ENCODE data around the gene TEDC1. TPM values are rescaled to one million over a fixed set of nuclear protein-coding genes. Genes with fewer than 3 reads are reported as not detected.
A peak's percentile ranks its signal among the peaks of the same experiment; 100 is the strongest.

Gene TEDC1
- polyA plus RNA-seq, 1 donor (not counting 4 experiments of a cell fraction or from before 2014, with no cell fraction given), result 5.0 TPM

- H3K79me2 ChIP-seq (ENCODE audit: control insufficient read depth, insufficient read depth, low read length), result no peaks in the 10 kb centered on the region
- H3K4me2 ChIP-seq (ENCODE audit: control insufficient read depth, extremely low read depth, insufficient read depth, low read depth, low read length), result peak overlapping the region; percentile 54
- H4K20me1 ChIP-seq (ENCODE audit: control insufficient read depth, extremely low read depth, insufficient read depth, low read length), result no peaks in the 10 kb centered on the region
- DNase-seq (ENCODE audit: low read depth, low spot score) (no peak), FAIRE-seq (no peak)
- H2AFZ ChIP-seq (ENCODE audit: control insufficient read depth, low read length), result no peak overlapping the region
- no peak overlapping the region for H3K27ac ChIP-seq (ENCODE audit: control insufficient read depth, insufficient read depth, low read length)
- H3K4me1 ChIP-seq (ENCODE audit: control insufficient read depth, extremely low read depth, insufficient read depth, low read length), result peaks cover 7% of the 10 kb centered on the region
- no peaks in the 10 kb centered on the region for H3K36me3 ChIP-seq (ENCODE audit: control insufficient read depth in 2 of 2, extremely low read depth in 1 of 2, insufficient read depth in 2 of 2, low read length in 2 of 2)
- dilution Hi-C loops (cut with MboI; ENCODE audit: extremely low pct_ligation_motif_present, low sequenced_read_pairs), result no loop called here
- no peaks in the 10 kb centered on the region for H3K9me1 ChIP-seq (ENCODE audit: control insufficient read depth, extremely low read depth, insufficient read depth, low read length)
- TF ChIP-seq EZH2 (IDR thresholded peaks at IDR 0.05; ENCODE audit: low read length), result no peak
- no peak for TF ChIP-seq CTCF (optimal IDR thresholded peaks at IDR 0.05 in 1 of 3, IDR thresholded peaks at IDR 0.05 in 1 of 3, conservative IDR thresholded peaks at IDR 0.05 in 1 of 3; ENCODE audit: extremely low read depth in 1 of 3, insufficient read depth in 2 of 3, low read length in 3 of 3)
- no peak overlapping the region for H3K4me3 ChIP-seq (ENCODE audit: control insufficient read depth in 2 of 3, extremely low read depth in 1 of 3, insufficient read depth in 2 of 3, low read depth in 1 of 3, low read length in 3 of 3)
- H3K27me3 ChIP-seq (ENCODE audit: control insufficient read depth, extremely low read depth, insufficient read depth, low read length), result peaks cover 49% of the 10 kb centered on the region
- no peak overlapping the region for H3K9ac ChIP-seq (ENCODE audit: control insufficient read depth, extremely low read depth, insufficient read depth, low read length)
- H3K9me3 ChIP-seq (ENCODE audit: control insufficient read depth, low read depth, low read length), result no peaks in the 10 kb centered on the region
Measured at GRCh38 chr14:105529319-105529568, 38.2 kb downstream of the TEDC1 start.

- H3K4me3 ChIP-seq (ENCODE audit: control insufficient read depth in 2 of 3, extremely low read depth in 1 of 3, insufficient read depth in 2 of 3, low read depth in 1 of 3, low read length in 3 of 3), result no peak overlapping the region
Measured at GRCh38 chr14:105529569-105530284, 38.7 kb downstream of the TEDC1 start.

More at GRCh38 chr14:105529569-105530284, 38.7 kb downstream of the TEDC1 start:
- Histone ChIP-seq H3K36me3 (ENCODE audit: control insufficient read depth in 2 of 2, extremely low read depth in 1 of 2, insufficient read depth in 2 of 2, low read length in 2 of 2) (no peaks in the 10 kb centered on the region), H3K27me3 (ENCODE audit: control insufficient read depth, extremely low read depth, insufficient read depth, low read length) (peaks cover 45% of the 10 kb centered on the region), H3K79me2 (ENCODE audit: control insufficient read depth, insufficient read depth, low read length) (no peaks in the 10 kb centered on the region), H3K27ac (ENCODE audit: control insufficient read depth, insufficient read depth, low read length) (no peak overlapping the region), H3K4me2 (ENCODE audit: control insufficient read depth, extremely low read depth, insufficient read depth, low read depth, low read length) (no peak overlapping the region), H2AFZ (ENCODE audit: control insufficient read depth, low read length) (no peak overlapping the region), H4K20me1 (ENCODE audit: control insufficient read depth, extremely low read depth, insufficient read depth, low read length) (no peaks in the 10 kb centered on the region), H3K9me1 (ENCODE audit: control insufficient read depth, extremely low read depth, insufficient read depth, low read length) (no peaks in the 10 kb centered on the region), H3K9me3 (ENCODE audit: control insufficient read depth, low read depth, low read length) (no peaks in the 10 kb centered on the region), H3K4me1 (ENCODE audit: control insufficient read depth, extremely low read depth, insufficient read depth, low read length) (peaks cover 7% of the 10 kb centered on the region), H3K9ac (ENCODE audit: control insufficient read depth, extremely low read depth, insufficient read depth, low read length) (no peak overlapping the region)
- DNase-seq (ENCODE audit: low read depth, low spot score) (no peak), FAIRE-seq (no peak)
- TF ChIP-seq CTCF (optimal IDR thresholded peaks at IDR 0.05 in 1 of 3, IDR thresholded peaks at IDR 0.05 in 1 of 3, conservative IDR thresholded peaks at IDR 0.05 in 1 of 3; ENCODE audit: extremely low read depth in 1 of 3, insufficient read depth in 2 of 3, low read length in 3 of 3) (no peak), EZH2 (IDR thresholded peaks at IDR 0.05; ENCODE audit: low read length) (no peak)
- dilution Hi-C loops (cut with MboI; ENCODE audit: extremely low pct_ligation_motif_present, low sequenced_read_pairs), result no loop called here

Measured in keratinocyte (primary cell).